BE2C (cell line): Measurements from ENCODE around the gene LCNL1.

ENCODE experiments used
- DNase-seq: peaks from one replicate; pipeline ENCODE4 v3.0.0-alpha.2; 2020
- H3K27me3 ChIP-seq: fragments of 250-450 bp; sonication (Bioruptor Pico); 2 replicates; pipeline ENCODE4 v1.5.1; 2020; ENCODE audit warnings: mild to moderate bottlenecking
- H3K36me3 ChIP-seq: fragments of 250-450 bp; sonication (Bioruptor Pico); 2 replicates; pipeline ENCODE4 v1.5.1; 2020; ENCODE audit warnings: mild to moderate bottlenecking
- H3K4me1 ChIP-seq: fragments of 250-450 bp; sonication (Bioruptor Pico); 2 replicates; pipeline ENCODE4 v1.5.1; 2020
- H3K4me3 ChIP-seq: 2 replicates; pipeline ENCODE4 v1.5.1; 2011; ENCODE audit warnings: low read depth, low read length
- H3K9me3 ChIP-seq: fragments of 250-450 bp; sonication (Bioruptor Pico); 2 replicates; pipeline ENCODE4 v1.5.1; 2020
- TF ChIP-seq, protein P1 (sequence below): IDR thresholded peaks from 2 replicates; pipeline ENCODE4 v1.5.1; 2012; ENCODE audit warnings: mild to moderate bottlenecking, low read depth, low read length

Gene LCNL1

DNA sequence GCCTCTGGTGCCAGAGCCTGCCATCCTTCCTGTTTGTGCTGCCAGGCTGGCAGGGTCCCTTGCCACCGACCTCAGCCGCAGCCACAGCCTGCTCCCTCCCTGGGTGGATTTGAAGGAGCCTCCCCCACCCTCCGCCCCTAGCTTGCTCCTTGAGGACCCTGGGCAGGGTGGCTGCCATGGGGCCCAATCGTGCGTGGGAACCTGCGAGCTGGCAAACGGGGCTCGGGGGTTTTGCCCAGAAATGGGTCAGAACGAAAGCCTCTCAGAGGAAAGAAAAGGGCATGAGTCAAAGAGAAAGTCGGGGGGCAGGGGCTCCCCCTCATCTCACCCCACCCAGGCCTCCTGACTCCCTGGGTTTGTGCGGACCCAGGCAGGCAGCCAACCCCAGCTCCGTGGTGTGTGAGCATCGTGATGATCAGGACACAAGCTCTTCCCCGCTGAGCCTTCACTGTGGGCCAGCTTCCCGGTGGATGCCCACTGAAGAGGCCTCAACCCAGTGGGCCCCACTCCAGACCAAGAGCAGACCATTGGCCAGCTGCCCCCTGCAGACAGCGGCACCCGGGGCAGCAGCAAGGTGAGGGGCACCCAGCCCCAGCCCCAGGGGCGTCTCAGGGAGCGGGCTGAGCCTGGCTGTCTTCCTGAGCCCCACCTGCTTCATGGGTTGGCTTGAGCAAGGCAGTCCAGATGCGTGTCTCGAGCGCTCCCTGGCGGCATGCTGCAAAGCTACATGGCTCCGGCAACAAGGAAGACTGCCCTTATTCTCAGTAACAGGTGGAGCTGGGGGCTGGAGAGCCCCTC is 52.1 kb downstream of the LCNL1 start:
- peak overlapping the region; percentile 17; the same call in 1 of the 2 replicates for H3K4me3 ChIP-seq
- no peaks in the 10 kb centered on the region for H3K9me3 ChIP-seq
- H3K36me3 ChIP-seq, result peaks cover 16% of the 10 kb centered on the region
- no peaks in the 10 kb centered on the region for H3K27me3 ChIP-seq
- DNase-seq, result peak; percentile 90
- TF ChIP-seq, protein P1, sequence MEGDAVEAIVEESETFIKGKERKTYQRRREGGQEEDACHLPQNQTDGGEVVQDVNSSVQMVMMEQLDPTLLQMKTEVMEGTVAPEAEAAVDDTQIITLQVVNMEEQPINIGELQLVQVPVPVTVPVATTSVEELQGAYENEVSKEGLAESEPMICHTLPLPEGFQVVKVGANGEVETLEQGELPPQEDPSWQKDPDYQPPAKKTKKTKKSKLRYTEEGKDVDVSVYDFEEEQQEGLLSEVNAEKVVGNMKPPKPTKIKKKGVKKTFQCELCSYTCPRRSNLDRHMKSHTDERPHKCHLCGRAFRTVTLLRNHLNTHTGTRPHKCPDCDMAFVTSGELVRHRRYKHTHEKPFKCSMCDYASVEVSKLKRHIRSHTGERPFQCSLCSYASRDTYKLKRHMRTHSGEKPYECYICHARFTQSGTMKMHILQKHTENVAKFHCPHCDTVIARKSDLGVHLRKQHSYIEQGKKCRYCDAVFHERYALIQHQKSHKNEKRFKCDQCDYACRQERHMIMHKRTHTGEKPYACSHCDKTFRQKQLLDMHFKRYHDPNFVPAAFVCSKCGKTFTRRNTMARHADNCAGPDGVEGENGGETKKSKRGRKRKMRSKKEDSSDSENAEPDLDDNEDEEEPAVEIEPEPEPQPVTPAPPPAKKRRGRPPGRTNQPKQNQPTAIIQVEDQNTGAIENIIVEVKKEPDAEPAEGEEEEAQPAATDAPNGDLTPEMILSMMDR, result peak; percentile 95
- peaks cover 2% of the 10 kb centered on the region; the same call in 1 of the 2 replicates for H3K4me1 ChIP-seq
